Fibroblast of skin of right biceps (primary cell): ENCODE results near the gene OR52I1.
A peak's percentile ranks its signal among the peaks of the same experiment; 100 is the strongest.

Source experiments
- DNase-seq: peaks from one replicate; pipeline ENCODE4 v3.0.0-alpha.2; 2013

Gene OR52I1

GRCh38 chr11:4593739-4594138 is at the start of gene OR52I1:
TSS of gene OR52I1 (plus strand) at chr11:4594039. CDS start at chr11:4594039, 0 bp downstream.
- no peak for DNase-seq

- DNase-seq = no peak
Measured at GRCh38 chr11:4544891-4545290, 48.9 kb upstream of the OR52I1 start, which contains the start of gene OR52M1. TSS of gene OR52M1 (plus strand) at chr11:4545191. CDS start at chr11:4545191, 0 bp downstream.

GRCh38 chr11:4546878-4547277 is 47.0 kb upstream of the OR52I1 start:
- no peak for DNase-seq

GRCh38 chr11:4547416-4547815 is 46.4 kb upstream of the OR52I1 start:
- DNase-seq = no peak

- DNase-seq = no peak
Measured at GRCh38 chr11:4551346-4551979, 42.4 kb upstream of the OR52I1 start.

GRCh38 chr11:4559527-4560440 is 34.1 kb upstream of the OR52I1 start:
- DNase-seq = no peak

- no peak for DNase-seq
Measured at GRCh38 chr11:4560467-4560866, 33.4 kb upstream of the OR52I1 start.

- no peak for DNase-seq
Measured at GRCh38 chr11:4565371-4565770, 28.5 kb upstream of the OR52I1 start.

GRCh38 chr11:4569075-4569474 is 24.8 kb upstream of the OR52I1 start:
- no peak for DNase-seq

GRCh38 chr11:4576880-4577279 is 17.0 kb upstream of the OR52I1 start:
- DNase-seq = no peak

GRCh38 chr11:4577761-4578160 is 16.1 kb upstream of the OR52I1 start:
- DNase-seq = no peak

GRCh38 chr11:4578624-4579023 is 15.2 kb upstream of the OR52I1 start:
- no peak for DNase-seq

GRCh38 chr11:4580124-4580523 is 13.7 kb upstream of the OR52I1 start:
- no peak for DNase-seq

GRCh38 chr11:4581443-4581842 is 12.4 kb upstream of the OR52I1 start, which contains the start of gene OR52I2:
TSS of gene OR52I2 (plus strand) at chr11:4581743.
- DNase-seq = no peak

GRCh38 chr11:4589017-4589416 is 4.8 kb upstream of the OR52I1 start:
- DNase-seq = no peak

GRCh38 chr11:4605057-4605456 is 11.2 kb downstream of the OR52I1 start:
- DNase-seq = no peak

GRCh38 chr11:4606231-4607015 is 12.6 kb downstream of the OR52I1 start:
- no peak for DNase-seq

- no peak for DNase-seq
Measured at GRCh38 chr11:4607096-4607495, 13.3 kb downstream of the OR52I1 start.

- DNase-seq = peak; percentile 97
Measured at GRCh38 chr11:4607781-4608666, 14.2 kb downstream of the OR52I1 start, which contains the start of gene TRIM68. TSS of gene TRIM68 (minus strand) at chr11:4608231. CDS start at chr11:4605504, 2,727 bp downstream.

- no peak for DNase-seq
Measured at GRCh38 chr11:4610258-4610935, 16.6 kb downstream of the OR52I1 start.

GRCh38 chr11:4611986-4612385 is 18.1 kb downstream of the OR52I1 start:
- no peak for DNase-seq
